ENCODE measurements around the gene KIFAP3. TPM values are rescaled to one million over a fixed set of nuclear protein-coding genes. Genes with fewer than 3 reads are reported as not detected.

The KIFAP3 gene
- total and polyA plus RNA-seq, 2 of the 8 experiments (the other 6 are each of a cell fraction or from before 2014, with no cell fraction given): 1.3 to 3.2 TPM

GRCh38 chr1:169968174-169968573 lies 106.3 kb downstream of the KIFAP3 start (continued):
- TF ChIP-seq CTCF (IDR thresholded peaks at IDR 0.05; ENCODE audit: control extremely low read depth in 1 of 3, insufficient read depth in 1 of 3, low read depth in 1 of 3, low read length in 3 of 3) (no peak), GABPA (IDR thresholded peaks at IDR 0.05; ENCODE audit: borderline replicate concordance, insufficient read depth, low read length) (no peak)

Data from H1 (cell line).